Measurements from ENCODE around the gene TWIST2.

Gene TWIST2

DNA sequence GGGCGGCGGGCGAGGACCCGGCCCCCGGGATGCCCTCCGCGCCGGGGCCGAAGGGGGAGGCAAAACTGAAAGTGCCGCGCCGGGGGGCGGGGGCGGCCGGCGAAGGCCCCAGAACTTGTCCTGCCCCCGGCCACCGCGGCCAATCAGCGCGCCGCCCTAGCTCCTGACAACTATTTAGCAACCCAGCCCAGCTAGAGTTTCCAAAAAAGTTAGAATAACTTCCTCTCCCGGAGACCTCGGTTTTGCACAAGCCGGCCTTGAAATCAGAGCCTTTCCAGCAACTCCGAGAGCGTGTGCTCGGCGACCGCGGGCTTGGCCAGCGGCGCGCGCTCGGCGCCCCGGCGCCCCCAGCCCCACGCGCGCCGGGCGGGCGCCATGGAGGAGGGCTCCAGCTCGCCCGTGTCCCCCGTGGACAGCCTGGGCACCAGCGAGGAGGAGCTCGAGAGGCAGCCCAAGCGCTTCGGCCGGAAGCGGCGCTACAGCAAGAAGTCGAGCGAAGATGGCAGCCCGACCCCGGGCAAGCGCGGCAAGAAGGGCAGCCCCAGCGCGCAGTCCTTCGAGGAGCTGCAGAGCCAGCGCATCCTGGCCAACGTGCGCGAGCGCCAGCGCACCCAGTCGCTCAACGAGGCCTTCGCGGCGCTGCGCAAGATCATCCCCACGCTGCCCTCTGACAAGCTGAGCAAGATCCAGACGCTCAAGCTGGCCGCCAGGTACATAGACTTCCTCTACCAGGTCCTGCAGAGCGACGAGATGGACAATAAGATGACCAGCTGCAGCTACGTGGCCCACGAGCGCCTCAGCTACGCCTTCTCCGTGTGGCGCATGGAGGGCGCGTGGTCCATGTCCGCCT, at the start of gene TWIST2:
Gene TWIST2, plus strand, starts transcription at position 245 of the 850 bp plus-strand sequence. Its CDS starts 131 bp downstream, at position 376.
- peak; percentile 74 for DNase-seq

GRCh38 chr2:238801791-238802190, 46.1 kb upstream of the TWIST2 start:
- no peak for DNase-seq

DNA sequence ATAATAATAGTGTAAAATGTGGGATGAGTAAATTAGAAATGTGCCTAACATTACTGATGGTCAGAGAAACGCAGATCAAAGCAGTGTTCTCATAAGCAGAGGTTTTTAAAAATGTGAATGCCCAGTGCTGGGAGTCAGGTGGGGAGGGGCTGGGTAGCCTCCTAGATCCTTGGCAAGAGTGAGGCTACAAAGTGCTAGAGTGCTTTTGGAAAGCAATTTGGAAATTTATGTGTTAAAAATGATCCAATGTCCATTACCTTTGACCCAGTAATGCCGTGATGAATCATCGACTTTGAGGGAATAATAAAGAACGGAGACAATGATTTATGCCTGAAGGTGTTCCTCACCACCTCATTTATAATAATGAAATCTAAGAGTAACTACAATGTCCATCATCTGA, 44.9 kb upstream of the TWIST2 start:
- DNase-seq: no peak

- no peak for DNase-seq
Observed at GRCh38 chr2:238803996-238804870, 43.7 kb upstream of the TWIST2 start.

- DNase-seq: no peak
Observed at GRCh38 chr2:238808761-238809160, 39.1 kb upstream of the TWIST2 start.

- DNase-seq: no peak
Observed at GRCh38 chr2:238810321-238810720, 37.6 kb upstream of the TWIST2 start.

DNA sequence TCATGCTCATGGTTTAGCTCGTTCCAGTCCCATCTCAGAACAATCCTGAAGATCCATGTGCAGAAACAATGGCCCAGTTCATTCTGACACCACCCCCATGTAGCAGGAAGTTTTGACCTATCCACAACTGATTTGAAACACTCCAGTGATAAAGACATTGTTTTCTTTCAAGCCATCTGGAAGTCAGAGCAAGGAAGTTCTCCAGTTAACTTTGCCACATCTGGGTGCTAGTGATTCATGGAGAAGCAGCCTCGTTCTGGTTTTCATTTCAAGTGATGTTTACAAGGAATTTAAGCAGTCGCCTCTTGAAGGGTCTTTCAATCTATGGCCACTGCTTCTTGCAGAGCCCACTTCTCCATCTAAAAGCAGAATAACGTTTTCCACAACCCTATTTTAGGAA, 36.6 kb upstream of the TWIST2 start:
- no peak for DNase-seq

DNA sequence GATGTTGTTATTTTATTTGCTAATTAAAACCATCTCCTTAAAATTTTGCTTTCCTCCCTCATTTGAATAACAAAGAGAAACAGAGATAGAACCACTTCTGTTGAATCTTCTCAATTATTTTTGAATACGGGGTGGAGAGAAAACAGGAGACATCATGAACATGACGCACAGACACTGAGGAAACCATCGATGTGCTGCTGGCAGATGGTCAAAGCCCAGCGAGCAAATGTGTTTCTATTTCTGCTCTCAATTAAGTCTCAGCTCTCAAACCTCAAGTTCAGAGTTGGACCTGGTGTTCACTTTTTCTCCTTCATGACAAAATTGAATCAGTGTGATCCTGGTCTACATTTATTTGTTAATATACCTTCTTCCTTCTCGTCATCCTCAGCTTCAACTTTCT, 36.1 kb upstream of the TWIST2 start:
- no peak for DNase-seq

- DNase-seq: no peak
Observed at GRCh38 chr2:238813109-238813508, 34.8 kb upstream of the TWIST2 start.

- DNase-seq: no peak
Observed at GRCh38 chr2:238814815-238815214, 33.1 kb upstream of the TWIST2 start.

DNA sequence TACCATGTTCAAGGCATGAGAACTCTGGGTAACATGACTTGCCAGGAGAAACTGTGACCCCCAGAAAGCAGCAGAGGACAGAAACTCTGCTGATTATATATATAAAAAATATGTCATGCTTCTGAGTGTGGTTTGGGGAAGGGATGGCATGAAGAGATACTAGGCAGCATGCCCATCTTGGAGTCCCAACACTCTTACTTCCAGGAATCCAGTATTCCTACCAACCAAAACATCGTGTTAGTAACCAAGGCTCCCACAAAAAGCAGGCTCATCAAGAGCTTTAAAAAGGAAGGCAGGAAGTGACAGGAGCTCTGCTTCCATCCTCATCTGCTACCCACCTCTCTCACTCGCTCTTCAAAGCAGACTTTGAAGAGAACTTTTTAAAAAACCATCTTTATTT, 31.6 kb upstream of the TWIST2 start:
- no peak for DNase-seq

DNA sequence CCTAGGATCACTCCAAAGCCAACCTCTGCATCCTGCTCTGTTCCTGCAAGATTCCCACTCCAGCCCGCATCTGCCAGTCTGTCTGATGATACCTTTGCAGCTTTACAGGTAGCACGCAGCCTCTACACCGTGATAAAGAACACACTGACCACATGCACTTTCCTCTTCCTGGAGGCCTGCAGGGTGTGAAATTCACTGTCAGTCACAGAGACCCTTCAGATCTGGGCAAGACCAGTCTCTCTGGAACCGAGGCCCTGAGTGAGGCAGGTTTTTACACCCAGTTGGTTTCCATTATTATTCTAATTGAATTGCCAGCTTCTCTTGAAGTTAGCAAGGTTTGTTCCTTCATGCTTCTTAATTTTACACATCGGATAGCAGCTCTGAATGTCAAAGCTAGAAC, 30.5 kb upstream of the TWIST2 start:
- no peak for DNase-seq

DNA sequence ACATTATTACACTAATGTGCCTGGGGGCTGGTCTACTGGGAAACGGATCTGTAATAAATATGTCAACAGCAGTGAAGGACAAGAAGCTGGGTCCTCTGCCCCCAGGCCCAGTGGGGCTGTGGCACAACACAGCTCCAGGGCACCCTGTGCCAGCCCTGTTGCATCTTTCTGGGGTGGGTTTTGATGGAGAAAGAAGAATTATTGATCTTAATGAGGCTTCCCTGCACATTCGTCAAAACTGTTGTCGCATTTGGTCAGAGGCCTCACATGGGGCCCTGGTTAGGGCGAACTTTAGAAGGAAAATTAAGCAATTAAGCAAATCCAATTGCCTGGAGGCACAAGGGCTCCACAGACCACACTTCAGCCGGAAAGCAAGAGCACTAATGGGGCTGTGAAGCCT, 30.0 kb upstream of the TWIST2 start:
- DNase-seq: no peak

DNA sequence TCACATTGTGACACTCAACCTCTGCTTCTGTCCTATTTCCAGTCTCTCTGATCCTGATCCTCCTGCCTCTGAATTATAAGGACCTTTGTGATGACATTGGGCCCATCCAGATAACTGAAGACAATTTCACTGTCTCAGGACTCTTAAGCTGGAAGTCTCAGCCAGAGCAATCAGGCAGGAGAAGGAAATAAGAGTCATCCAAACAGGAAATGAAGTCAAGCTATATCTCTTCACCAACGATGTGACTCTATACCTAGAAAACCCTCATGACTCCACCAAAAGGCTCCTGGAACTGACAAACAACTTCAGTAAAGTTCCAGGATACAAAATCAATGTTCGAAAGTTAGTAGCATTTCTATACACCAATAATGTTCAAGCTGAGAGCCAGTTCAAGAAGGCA, 29.3 kb upstream of the TWIST2 start:
- no peak for DNase-seq

DNA sequence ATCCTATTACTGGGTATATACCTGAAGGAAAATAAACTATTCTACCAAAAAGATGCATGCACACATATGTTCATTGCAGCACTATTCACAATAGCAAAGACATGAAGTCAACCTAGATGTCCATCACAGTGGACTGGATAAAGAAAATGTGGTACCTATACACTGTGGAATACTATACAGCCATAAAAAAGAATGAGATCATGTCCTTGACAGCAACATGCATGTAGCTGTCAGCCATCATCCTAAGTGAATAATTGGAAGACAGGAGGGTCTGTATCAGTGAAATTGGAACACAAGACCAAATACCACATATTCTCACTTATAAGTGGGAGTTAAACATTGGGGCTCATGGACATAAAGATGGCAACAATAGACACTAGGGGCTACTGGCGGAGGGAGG, 27.7 kb upstream of the TWIST2 start:
- no peak for DNase-seq

- no peak for DNase-seq
Observed at GRCh38 chr2:238820916-238821315, 27.0 kb upstream of the TWIST2 start.

DNA sequence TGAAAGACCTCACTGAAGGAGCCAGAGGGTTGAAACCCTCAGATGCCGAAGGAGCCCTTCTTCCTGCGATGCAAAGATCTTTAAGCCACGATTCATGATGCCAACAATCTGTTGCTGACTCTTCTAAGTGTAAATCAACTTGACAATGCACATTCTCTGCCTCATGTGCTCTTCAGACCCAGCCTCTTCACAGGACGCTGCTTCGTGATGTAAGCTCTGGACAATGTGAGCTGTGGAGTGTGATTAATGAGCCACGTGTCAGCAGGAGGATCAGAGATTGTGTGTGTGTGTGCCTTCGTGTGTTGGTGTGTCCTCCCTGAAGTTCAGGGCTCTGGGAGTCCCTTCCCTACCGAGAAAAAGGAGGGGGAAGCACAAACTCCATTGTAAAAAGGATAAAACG, 26.5 kb upstream of the TWIST2 start:
- DNase-seq: no peak

GRCh38 chr2:238821944-238822670, 25.8 kb upstream of the TWIST2 start:
- DNase-seq: no peak

- DNase-seq: no peak
Observed at GRCh38 chr2:238822955-238823354, 24.9 kb upstream of the TWIST2 start.

- DNase-seq: no peak
Observed at GRCh38 chr2:238831177-238831576, 16.7 kb upstream of the TWIST2 start.

- DNase-seq: no peak
Observed at GRCh38 chr2:238834982-238835381, 12.9 kb upstream of the TWIST2 start.

DNA sequence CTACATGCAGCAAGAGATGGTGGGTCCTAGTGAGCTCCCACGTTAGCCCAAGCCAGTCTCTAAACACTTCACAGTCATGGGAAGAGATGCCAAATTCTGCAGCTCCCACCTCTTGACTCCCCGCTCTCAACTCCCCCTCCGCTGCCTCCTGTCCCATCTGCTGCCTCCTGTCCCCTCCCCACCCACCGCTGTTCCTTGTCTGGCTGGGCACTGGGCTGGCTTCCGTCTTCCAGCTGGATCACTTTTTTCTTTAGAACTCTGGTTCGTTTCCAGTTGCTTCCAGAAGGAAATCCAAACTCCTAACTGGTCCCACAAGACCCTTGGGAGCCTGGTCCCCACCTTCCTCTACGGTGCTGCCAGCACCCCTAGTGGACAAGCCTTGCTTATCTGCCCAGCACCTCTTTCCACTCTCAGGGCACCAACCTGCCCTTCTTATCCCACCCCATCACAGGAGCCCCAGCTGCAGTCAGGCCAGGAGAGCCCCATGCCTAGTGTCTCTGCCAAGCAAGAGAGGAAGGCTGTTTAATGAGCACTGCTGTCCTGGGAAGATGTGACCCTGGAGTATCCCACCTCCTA, 12.1 kb upstream of the TWIST2 start:
- DNase-seq: no peak

GRCh38 chr2:238838786-238839327, 9.0 kb upstream of the TWIST2 start:
- no peak for DNase-seq

All from islet precursor cell (in vitro differentiated cells).